Measurements from ENCODE around the gene ATP8B3. TPM values are rescaled to one million over a fixed set of nuclear protein-coding genes. Genes with fewer than 3 reads are reported as not detected.

ATP8B3 gene
- total and polyA plus RNA-seq, 9 of the 15 experiments (the other 6 are each of a cell fraction or from before 2014, with no cell fraction given) = 1.2 to 12.3 (median 3.8) TPM

DNA sequence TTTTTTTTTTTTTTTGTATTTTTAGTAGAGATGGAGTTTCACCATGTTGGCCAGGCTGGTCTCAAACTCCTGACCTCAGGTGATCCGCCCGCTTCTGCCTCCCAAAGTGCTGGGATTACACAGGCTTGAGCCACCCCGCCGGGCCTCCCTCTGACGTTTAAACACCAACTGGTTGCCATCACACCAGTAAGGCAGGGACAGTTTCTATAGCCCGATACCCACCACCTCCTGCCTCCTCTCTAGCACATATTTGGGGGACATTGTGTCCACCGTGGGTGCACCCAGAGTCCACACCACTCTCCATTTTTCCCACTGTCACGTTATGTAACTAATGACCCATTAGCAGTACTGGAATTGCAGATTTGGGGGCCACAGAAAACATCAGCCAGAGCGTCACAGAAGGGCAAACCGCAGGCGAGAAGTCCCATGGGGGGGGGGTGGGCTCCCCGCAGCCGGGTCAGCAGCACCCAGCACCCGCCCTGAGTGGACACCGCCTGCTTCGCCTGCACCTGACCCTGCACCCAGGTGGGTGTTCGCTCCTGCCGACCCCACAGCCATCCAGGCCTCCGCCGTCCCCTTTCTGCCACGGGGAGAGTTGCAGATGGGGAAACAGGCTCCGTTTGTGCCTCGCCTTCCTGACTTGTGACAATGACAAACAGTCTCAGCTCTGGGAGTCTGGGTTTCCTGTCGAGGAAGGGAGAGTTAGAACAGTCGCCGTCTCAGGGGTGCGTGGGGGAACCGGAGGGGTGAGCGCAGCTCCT lies 55.2 kb downstream of the ATP8B3 start (continued):
- TF ChIP-seq, protein P1, sequence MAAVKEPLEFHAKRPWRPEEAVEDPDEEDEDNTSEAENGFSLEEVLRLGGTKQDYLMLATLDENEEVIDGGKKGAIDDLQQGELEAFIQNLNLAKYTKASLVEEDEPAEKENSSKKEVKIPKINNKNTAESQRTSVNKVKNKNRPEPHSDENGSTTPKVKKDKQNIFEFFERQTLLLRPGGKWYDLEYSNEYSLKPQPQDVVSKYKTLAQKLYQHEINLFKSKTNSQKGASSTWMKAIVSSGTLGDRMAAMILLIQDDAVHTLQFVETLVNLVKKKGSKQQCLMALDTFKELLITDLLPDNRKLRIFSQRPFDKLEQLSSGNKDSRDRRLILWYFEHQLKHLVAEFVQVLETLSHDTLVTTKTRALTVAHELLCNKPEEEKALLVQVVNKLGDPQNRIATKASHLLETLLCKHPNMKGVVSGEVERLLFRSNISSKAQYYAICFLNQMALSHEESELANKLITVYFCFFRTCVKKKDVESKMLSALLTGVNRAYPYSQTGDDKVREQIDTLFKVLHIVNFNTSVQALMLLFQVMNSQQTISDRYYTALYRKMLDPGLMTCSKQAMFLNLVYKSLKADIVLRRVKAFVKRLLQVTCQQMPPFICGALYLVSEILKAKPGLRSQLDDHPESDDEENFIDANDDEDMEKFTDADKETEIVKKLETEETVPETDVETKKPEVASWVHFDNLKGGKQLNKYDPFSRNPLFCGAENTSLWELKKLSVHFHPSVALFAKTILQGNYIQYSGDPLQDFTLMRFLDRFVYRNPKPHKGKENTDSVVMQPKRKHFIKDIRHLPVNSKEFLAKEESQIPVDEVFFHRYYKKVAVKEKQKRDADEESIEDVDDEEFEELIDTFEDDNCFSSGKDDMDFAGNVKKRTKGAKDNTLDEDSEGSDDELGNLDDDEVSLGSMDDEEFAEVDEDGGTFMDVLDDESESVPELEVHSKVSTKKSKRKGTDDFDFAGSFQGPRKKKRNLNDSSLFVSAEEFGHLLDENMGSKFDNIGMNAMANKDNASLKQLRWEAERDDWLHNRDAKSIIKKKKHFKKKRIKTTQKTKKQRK (IDR thresholded peaks at IDR 0.05; ENCODE audit: borderline replicate concordance, low read depth, low read length) = no peak
- no peak for TF ChIP-seq C11orf30 (IDR thresholded peaks at IDR 0.05; ENCODE audit: low read depth)
- TF ChIP-seq SNRNP70 (optimal IDR thresholded peaks at IDR 0.05; ENCODE audit: low read depth, low read length) = no peak
- no peak for TF ChIP-seq HNRNPUL1 (IDR thresholded peaks at IDR 0.05; ENCODE audit: low read length)
- no peak for TF ChIP-seq CREM (IDR thresholded peaks at IDR 0.05; ENCODE audit: low read depth)

DNA sequence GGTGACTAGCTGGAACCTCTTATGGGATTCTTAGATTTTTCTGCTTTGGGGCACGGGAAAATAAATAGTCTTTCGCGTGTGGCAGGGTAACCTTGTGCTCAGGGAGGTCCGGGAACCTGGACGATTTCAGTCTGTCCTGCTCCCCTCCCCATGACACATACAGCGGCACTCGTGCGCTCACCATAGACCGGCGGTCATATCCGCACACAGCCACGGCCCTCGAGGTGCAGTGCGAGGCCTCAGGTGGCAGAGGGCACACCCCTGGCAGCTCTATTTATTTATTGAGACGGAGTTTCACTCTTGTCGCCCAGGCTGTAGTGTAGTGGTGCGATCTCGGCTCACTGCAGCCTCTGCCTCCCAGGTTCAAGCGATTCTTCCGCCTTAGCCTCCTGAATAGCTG lies 55.8 kb downstream of the ATP8B3 start:
- in situ Hi-C loops (cut with MboI) = no loop called here
- 23% methylated on average over 18 of the region's 20 CpGs for WGBS (ENCODE audit: insufficient coverage, low coverage, missing lambda C conversion rate)
- POLR2A ChIA-PET = no interaction called here
- H3K9ac ChIP-seq (ENCODE audit: insufficient read depth in 1 of 2, low read depth in 2 of 2, low read length in 2 of 2) = no peak overlapping the region
- no peak overlapping the region for H3K4me2 ChIP-seq (ENCODE audit: insufficient read depth, low read length)
- DNase-seq (ENCODE audit: extremely low read depth in 1 of 4, low spot score in 3 of 4) (no peak), FAIRE-seq (no peak), ATAC-seq (no peak)
- CTCF ChIA-PET (ENCODE audit: low intra/inter-chr PET ratio) = no interaction called here
- peaks cover 0 to 66% of the 10 kb centered on the region in 2 experiments; a peak in 2 of 5 replicates for H3K4me1 ChIP-seq (replicated peaks in 1 of 2; ENCODE audit: control insufficient read depth in 2 of 2, insufficient read depth in 2 of 2, low read length in 2 of 2)
- no peaks in the 10 kb centered on the region for H3K9me1 ChIP-seq (ENCODE audit: control insufficient read depth, insufficient read depth, low read length)
- H2AFZ ChIP-seq (ENCODE audit: low read depth, low read length) = no peak overlapping the region
- no peak overlapping the region for H3K27ac ChIP-seq (ENCODE audit: extremely low read depth, low read depth, low read length)
- no peaks in the 10 kb centered on the region; the same call in none of the 2 replicates for H4K20me1 ChIP-seq (replicated peaks; ENCODE audit: control insufficient read depth, insufficient read depth, low read length)
- intact Hi-C loops (cut with micrococcal nuclease) = no loop called here
- no TSS peak for BruUV-seq (replicated peaks)
- H3K36me3 ChIP-seq (ENCODE audit: control insufficient read depth, insufficient read depth, low read length) = no peaks in the 10 kb centered on the region
- no peak overlapping the region for H3K4me3 ChIP-seq
- TF ChIP-seq TCF3 (CRISPR knock-in tag; IDR thresholded peaks at IDR 0.05) (no peak), NFIC (IDR thresholded peaks at IDR 0.05) (no peak), MTA3 (IDR thresholded peaks at IDR 0.05; ENCODE audit: borderline replicate concordance) (no peak), MED1 (CRISPR knock-in tag; IDR thresholded peaks at IDR 0.05; ENCODE audit: borderline replicate concordance) (no peak), CHD1 (IDR thresholded peaks at IDR 0.05; ENCODE audit: low read length) (no peak)
- TF ChIP-seq, protein P2, sequence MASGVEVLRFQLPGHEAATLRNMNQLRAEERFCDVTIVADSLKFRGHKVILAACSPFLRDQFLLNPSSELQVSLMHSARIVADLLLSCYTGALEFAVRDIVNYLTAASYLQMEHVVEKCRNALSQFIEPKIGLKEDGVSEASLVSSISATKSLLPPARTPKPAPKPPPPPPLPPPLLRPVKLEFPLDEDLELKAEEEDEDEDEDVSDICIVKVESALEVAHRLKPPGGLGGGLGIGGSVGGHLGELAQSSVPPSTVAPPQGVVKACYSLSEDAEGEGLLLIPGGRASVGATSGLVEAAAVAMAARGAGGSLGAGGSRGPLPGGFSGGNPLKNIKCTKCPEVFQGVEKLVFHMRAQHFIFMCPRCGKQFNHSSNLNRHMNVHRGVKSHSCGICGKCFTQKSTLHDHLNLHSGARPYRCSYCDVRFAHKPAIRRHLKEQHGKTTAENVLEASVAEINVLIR (CRISPR knock-in tag; IDR thresholded peaks at IDR 0.05) = no peak
- H3K9me3 ChIP-seq (replicated peaks; ENCODE audit: control insufficient read depth, insufficient read depth, low read depth, low read length) = no peaks in the 10 kb centered on the region
- peaks cover 29 to 54% of the 10 kb centered on the region in 2 experiments; a peak in 4 of 5 replicates for H3K27me3 ChIP-seq (ENCODE audit: control insufficient read depth in 2 of 2, insufficient read depth in 2 of 2, low read length in 2 of 2)
- H3K79me2 ChIP-seq (ENCODE audit: control insufficient read depth, insufficient read depth, low read length) = no peaks in the 10 kb centered on the region
